OCI-LY7 (cell line): ENCODE data around the gene KCTD13. TPM values are rescaled to one million over a fixed set of nuclear protein-coding genes. Genes with fewer than 3 reads are reported as not detected.

Source experiments
- BruUV-seq: library from RNA; stranded (reverse); fragments of 400-500 nt; replicated peaks from 2 replicates; lab custom pipeline; 2021; lab: Mats Ljungman, UMichigan
- CTCF ChIA-PET: fragments of 300-600 bp; sonication (Branson Sonifier 250); formaldehyde crosslinking; loops from one replicate; lab custom pipeline; 2022; ENCODE audit warnings: antibody characterized with exemption; ENCODE audit not compliant: unreplicated experiment; lab: Charles Lee
- POLR2A ChIA-PET: fragments of 300-600 bp; sonication (Branson Sonifier 250); formaldehyde crosslinking; loops from one replicate; lab custom pipeline; 2022; ENCODE audit warnings: antibody characterized with exemption; lab: Charles Lee
- DNase-seq: peaks from one replicate; pipeline ENCODE4 v3.0.0-alpha.2; 2015; ENCODE audit warnings: low spot score
- H2AFZ ChIP-seq: fragments of 200-600 bp; sonication (generic), shearing (Covaris generic); 2 replicates; pipeline ENCODE4 v1.6.1; 2014; ENCODE audit warnings: mild to moderate bottlenecking, antibody characterized with exemption, low read length, moderate library complexity
- H3K27ac ChIP-seq: fragments of 200-600 bp; sonication (generic); 2 replicates; pipeline ENCODE4 v1.5.1; 2014; ENCODE audit warnings: mixed run types, low read depth, mild to moderate bottlenecking, moderate library complexity, low read length, inconsistent platforms; ENCODE audit not compliant: poor library complexity, severe bottlenecking
- H3K36me3 ChIP-seq: fragments of 200-600 bp; sonication (generic); 2 replicates; pipeline ENCODE4 v1.6.1; 2014; ENCODE audit warnings: mild to moderate bottlenecking, antibody characterized with exemption, low read length, moderate library complexity, mixed read lengths; ENCODE audit not compliant: insufficient read depth
- H3K4me1 ChIP-seq: fragments of 200-600 bp; sonication (generic); 2 replicates; pipeline ENCODE4 v1.5.1; 2014; ENCODE audit warnings: mild to moderate bottlenecking, low read length; ENCODE audit not compliant: insufficient read depth, poor library complexity, severe bottlenecking
- H3K4me2 ChIP-seq: fragments of 200-600 bp; sonication (generic); 2 replicates; pipeline ENCODE4 v1.6.1; 2014; ENCODE audit warnings: mild to moderate bottlenecking, low read length
- H3K4me3 ChIP-seq: fragments of 200-600 bp; sonication (generic); 2 replicates; pipeline ENCODE4 v1.5.1; 2014; ENCODE audit warnings: mild to moderate bottlenecking, low read depth, low read length; ENCODE audit not compliant: poor library complexity, severe bottlenecking
- H3K79me2 ChIP-seq: fragments of 200-600 bp; sonication (generic); 2 replicates; pipeline ENCODE4 v1.6.1; 2016; ENCODE audit warnings: low read depth, mild to moderate bottlenecking, low read length, moderate library complexity, mixed read lengths; ENCODE audit not compliant: insufficient read depth
- H3K9me2 ChIP-seq: fragments of 200-600 bp; sonication (generic); 2 replicates; pipeline ENCODE4 v1.6.1; 2016; ENCODE audit warnings: mild to moderate bottlenecking, low read length, mixed read lengths; ENCODE audit not compliant: insufficient read depth
- H3K9me3 ChIP-seq: fragments of 200-600 bp; sonication (generic); 2 replicates; pipeline ENCODE4 v1.6.1; 2014; ENCODE audit warnings: mild to moderate bottlenecking, mixed run types, low read length, mixed read lengths
- H4K20me1 ChIP-seq: fragments of 200-600 bp; sonication (generic); 2 replicates; pipeline ENCODE4 v1.6.1; 2014; ENCODE audit warnings: mild to moderate bottlenecking, antibody characterized with exemption, low read length, moderate library complexity, mixed read lengths; ENCODE audit not compliant: insufficient read depth
- EZH2phosphoT487 ChIP-seq: fragments of 200-600 bp; sonication (generic); IDR thresholded peaks from 2 replicates; pipeline ENCODE4 v1.6.1; 2018; ENCODE audit warnings: low read depth, borderline replicate concordance, mild to moderate bottlenecking, mixed run types, antibody characterized with exemption, low read length, moderate library complexity, mixed read lengths
- intact Hi-C: fragments of 100-400 bp; cut with micrococcal nuclease; formaldehyde crosslinking; loops from one replicate; pipeline ENCODE4 v1.10.0; 2022; ENCODE audit not compliant: unreplicated experiment
- total RNA-seq, 2 experiments: library from RNA; depleted of rRNA in 1 of 2; stranded (reverse); fragments of >200 nt in 1 of 2; shearing (Covaris generic) in 1 of 2; gene quantifications; 2 replicates each; pipeline ENCODE4 v1.2.3, GENCODE V29; 2014 to 2022
- TF ChIP-seq, protein P1 (sequence below): fragments of 200-600 bp; sonication (generic); conservative IDR thresholded peaks from 2 replicates; pipeline ENCODE4 v1.5.1; 2014; ENCODE audit warnings: mild to moderate bottlenecking, antibody characterized with exemption, low read length, moderate library complexity, mixed read lengths

The KCTD13 gene
- total RNA-seq, 2 experiments from 2014 or later: 15.9 to 48.0 TPM

GRCh38 chr16:29876217-29876593 lies 49.8 kb downstream of the KCTD13 start:
- DNase-seq: no peak
- Histone ChIP-seq H3K4me1 (peaks cover 15% of the 10 kb centered on the region), H3K4me3 (no peak overlapping the region), H3K9me3 (no peaks in the 10 kb centered on the region), H4K20me1 (no peaks in the 10 kb centered on the region), H2AFZ (no peak overlapping the region), H3K79me2 (no peaks in the 10 kb centered on the region), H3K27ac (no peak overlapping the region), H3K36me3 (no peaks in the 10 kb centered on the region), H3K9me2 (no peaks in the 10 kb centered on the region), H3K4me2 (no peak overlapping the region)
- POLR2A ChIA-PET: interaction anchor here (0.5 kb wide), 1 partner anchor 11 kb away, joined by 3 read pairs; no protein-coding TSS in a partner anchor
- TF ChIP-seq EZH2phosphoT487: no peak
- intact Hi-C loops: loop anchor here (5.0 kb wide), 1 partner anchor 146 kb away; the partner anchor contains the start of gene C16orf92
- CTCF ChIA-PET: no interaction called here
- no TSS peak for BruUV-seq

DNA sequence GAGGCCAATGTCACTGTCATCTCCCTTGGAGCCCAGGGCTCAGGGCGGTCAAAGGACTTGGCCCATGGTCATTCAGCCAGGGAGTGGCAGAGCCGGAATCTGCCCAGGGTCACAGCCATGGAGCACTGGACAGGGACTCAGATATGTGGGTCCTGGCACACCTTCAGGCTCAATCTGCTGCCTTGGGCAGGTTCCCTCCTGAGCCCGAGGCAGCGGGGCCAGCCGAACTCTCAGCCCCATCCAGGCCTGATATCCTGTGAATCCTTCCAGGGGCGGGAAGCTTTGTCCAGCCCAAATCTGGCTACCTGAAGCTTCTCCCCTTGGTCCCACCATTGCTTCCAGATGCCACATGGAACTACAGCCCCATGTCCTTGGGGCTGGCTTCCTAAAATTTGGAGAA lies 50.8 kb downstream of the KCTD13 start:
- H3K4me3 ChIP-seq: no peak overlapping the region
- no peaks in the 10 kb centered on the region for H3K9me3 ChIP-seq
- no peak overlapping the region for H3K27ac ChIP-seq
- H4K20me1 ChIP-seq: no peaks in the 10 kb centered on the region
- no peaks in the 10 kb centered on the region for H3K36me3 ChIP-seq
- ChIA-PET POLR2A (interaction anchor here (0.7 kb wide), 1 partner anchor 516 kb away, joined by 5 read pairs; no protein-coding TSS in a partner anchor), CTCF (no interaction called here)
- H3K4me2 ChIP-seq: no peak overlapping the region
- no peaks in the 10 kb centered on the region for H3K9me2 ChIP-seq
- no TSS peak for BruUV-seq
- no peaks in the 10 kb centered on the region for H3K79me2 ChIP-seq
- no peak for TF ChIP-seq EZH2phosphoT487
- TF ChIP-seq, protein P1, sequence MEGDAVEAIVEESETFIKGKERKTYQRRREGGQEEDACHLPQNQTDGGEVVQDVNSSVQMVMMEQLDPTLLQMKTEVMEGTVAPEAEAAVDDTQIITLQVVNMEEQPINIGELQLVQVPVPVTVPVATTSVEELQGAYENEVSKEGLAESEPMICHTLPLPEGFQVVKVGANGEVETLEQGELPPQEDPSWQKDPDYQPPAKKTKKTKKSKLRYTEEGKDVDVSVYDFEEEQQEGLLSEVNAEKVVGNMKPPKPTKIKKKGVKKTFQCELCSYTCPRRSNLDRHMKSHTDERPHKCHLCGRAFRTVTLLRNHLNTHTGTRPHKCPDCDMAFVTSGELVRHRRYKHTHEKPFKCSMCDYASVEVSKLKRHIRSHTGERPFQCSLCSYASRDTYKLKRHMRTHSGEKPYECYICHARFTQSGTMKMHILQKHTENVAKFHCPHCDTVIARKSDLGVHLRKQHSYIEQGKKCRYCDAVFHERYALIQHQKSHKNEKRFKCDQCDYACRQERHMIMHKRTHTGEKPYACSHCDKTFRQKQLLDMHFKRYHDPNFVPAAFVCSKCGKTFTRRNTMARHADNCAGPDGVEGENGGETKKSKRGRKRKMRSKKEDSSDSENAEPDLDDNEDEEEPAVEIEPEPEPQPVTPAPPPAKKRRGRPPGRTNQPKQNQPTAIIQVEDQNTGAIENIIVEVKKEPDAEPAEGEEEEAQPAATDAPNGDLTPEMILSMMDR: no peak
- peaks cover 15% of the 10 kb centered on the region for H3K4me1 ChIP-seq
- intact Hi-C loops: loop anchor here (5.0 kb wide), 1 partner anchor 147 kb away; the partner anchor contains the start of gene C16orf92
- H2AFZ ChIP-seq: no peak overlapping the region
- DNase-seq: no peak

DNA sequence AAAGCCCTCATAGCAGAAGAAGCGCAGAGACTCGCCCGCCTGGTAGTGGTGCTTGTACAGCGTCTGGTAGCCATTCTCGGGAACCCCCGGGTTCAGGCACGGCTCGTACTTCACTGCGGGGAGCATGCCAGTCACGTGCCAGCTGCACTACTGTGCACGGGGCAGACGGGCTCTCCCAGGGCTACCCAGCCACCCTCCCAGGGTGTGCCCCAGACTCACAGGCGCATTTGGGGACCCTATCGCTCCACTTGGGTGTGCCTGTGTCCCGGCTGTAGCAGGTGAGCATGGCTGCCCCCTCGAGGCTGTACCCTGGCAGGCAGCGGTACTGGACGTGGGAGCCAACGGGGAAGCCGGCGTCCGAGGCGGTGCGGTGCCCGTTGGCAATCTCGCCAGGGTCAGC lies 52.7 kb downstream of the KCTD13 start:
- H4K20me1 ChIP-seq: no peaks in the 10 kb centered on the region
- no peaks in the 10 kb centered on the region for H3K9me3 ChIP-seq
- DNase-seq: no peak
- H3K4me3 ChIP-seq: no peak overlapping the region
- no peaks in the 10 kb centered on the region for H3K79me2 ChIP-seq
- TF ChIP-seq EZH2phosphoT487: no peak
- TF ChIP-seq, protein P1: no peak
- no peak overlapping the region for H3K4me2 ChIP-seq
- no peak overlapping the region for H2AFZ ChIP-seq
- intact Hi-C loops: no loop called here
- H3K9me2 ChIP-seq: no peaks in the 10 kb centered on the region
- peaks cover 15% of the 10 kb centered on the region for H3K4me1 ChIP-seq
- no TSS peak for BruUV-seq
- no peak overlapping the region for H3K27ac ChIP-seq
- ChIA-PET CTCF (no interaction called here), POLR2A (no interaction called here)
- H3K36me3 ChIP-seq: no peaks in the 10 kb centered on the region
